Activated naive CD8-positive, alpha-beta T cell treated with anti-CD3 and anti-CD28 coated beads, Interleukin-2, amount 10 ng/mL, durations not matched to agents 7 days and 5 days (primary cell): ENCODE measurements around the gene KCNIP1. TPM values are rescaled to one million over a fixed set of nuclear protein-coding genes. Genes with fewer than 3 reads are reported as not detected.

Source experiments
- ATAC-seq: fragments of 150-1000 bp; cut with Tn5 transposase; one replicate; pipeline ENCODE4 v1.10.0; 2021; ENCODE audit warnings: low read depth, moderate library complexity
- POLR2A ChIA-PET: fragments of 350-600 bp; sonication (Branson Sonifier 250); formaldehyde crosslinking; loops from one replicate; lab custom pipeline; 2021; ENCODE audit warnings: antibody characterized with exemption; lab: Charles Lee
- DNase-seq: peaks from one replicate; pipeline ENCODE4 v3.0.0; 2021
- H3K27ac Mint-ChIP-seq: one replicate; pipeline ENCODE4 v1.8.0; 2022; ENCODE audit warnings: mild to moderate bottlenecking, mixed read lengths
- H3K27me3 Mint-ChIP-seq: one replicate; pipeline ENCODE4 v1.8.0; 2022; ENCODE audit warnings: mild to moderate bottlenecking, moderate library complexity, mixed read lengths
- H3K36me3 Mint-ChIP-seq: one replicate; pipeline ENCODE4 v1.8.0; 2021; ENCODE audit warnings: mild to moderate bottlenecking, mixed read lengths
- H3K4me1 Mint-ChIP-seq: one replicate; pipeline ENCODE4 v1.8.0; 2021; ENCODE audit warnings: mixed read lengths
- H3K4me3 Mint-ChIP-seq: one replicate; pipeline ENCODE4 v1.8.0; 2022; ENCODE audit warnings: mild to moderate bottlenecking, moderate library complexity, mixed read lengths
- H3K9me3 Mint-ChIP-seq: one replicate; pipeline ENCODE4 v1.8.0; 2021; ENCODE audit warnings: mixed read lengths
- total RNA-seq, 2 experiments: library from RNA; stranded (reverse); gene quantifications; one replicate each; pipeline ENCODE4 v1.2.3, GENCODE V29; 2021

The KCNIP1 gene
- total RNA-seq, 2 experiments from 2014 or later = not detected

DNA sequence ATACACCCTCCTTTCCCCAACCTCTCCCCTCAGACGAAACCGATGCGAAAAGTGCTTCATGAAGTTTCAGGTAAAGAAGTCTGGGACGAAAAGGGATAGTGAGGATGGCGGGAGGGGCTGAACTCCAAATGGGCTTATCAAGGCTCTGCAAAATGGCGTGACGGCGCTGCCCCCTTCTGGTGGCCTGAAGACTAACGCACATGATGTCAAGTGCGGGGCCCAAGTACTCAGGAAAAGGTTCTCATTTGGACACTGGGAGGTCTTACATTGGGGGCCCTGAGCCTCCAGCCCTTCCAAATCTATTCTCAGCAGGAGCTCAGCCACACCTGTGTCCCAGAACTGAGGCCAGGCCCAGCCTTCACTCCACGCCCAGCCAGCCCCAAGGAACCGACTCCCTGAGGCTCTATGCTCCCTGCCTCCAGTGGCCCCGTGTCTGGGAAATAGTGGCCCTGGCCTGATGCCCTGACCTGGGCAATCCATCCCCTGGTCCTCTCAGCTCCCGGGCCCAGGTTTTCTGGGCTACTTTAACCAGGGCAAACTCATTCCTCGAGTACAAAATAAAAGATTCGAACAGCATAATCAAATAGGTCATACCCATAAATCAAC lies 119.9 kb downstream of the KCNIP1 start:
- H3K4me1 Mint-ChIP-seq = peaks cover 2% of the 10 kb centered on the region
- ATAC-seq (no peak), DNase-seq (peak; percentile 49)
- H3K4me3 Mint-ChIP-seq = no peak overlapping the region
- no peak overlapping the region for H3K27ac Mint-ChIP-seq
- H3K27me3 Mint-ChIP-seq = peaks cover 9% of the 10 kb centered on the region
- H3K36me3 Mint-ChIP-seq = no peaks in the 10 kb centered on the region
- no peaks in the 10 kb centered on the region for H3K9me3 Mint-ChIP-seq
- POLR2A ChIA-PET = no interaction called here

- no peak overlapping the region for H3K4me3 Mint-ChIP-seq
- peaks cover 9% of the 10 kb centered on the region for H3K27me3 Mint-ChIP-seq
- H3K36me3 Mint-ChIP-seq = no peaks in the 10 kb centered on the region
- DNase-seq = no peak
- no peak overlapping the region for H3K27ac Mint-ChIP-seq
- POLR2A ChIA-PET = interaction anchor here (0.5 kb wide), 1 partner anchor 527 kb away, joined by 4 read pairs; no protein-coding TSS in a partner anchor
- ATAC-seq = no peak
- no peaks in the 10 kb centered on the region for H3K9me3 Mint-ChIP-seq
- H3K4me1 Mint-ChIP-seq = peaks cover 2% of the 10 kb centered on the region
These were observed 121.7 kb downstream of the KCNIP1 start for GRCh38 chr5:170625221-170626165.

- POLR2A ChIA-PET = no interaction called here
- peaks cover 9% of the 10 kb centered on the region for H3K27me3 Mint-ChIP-seq
- ATAC-seq = no peak
- peaks cover 3% of the 10 kb centered on the region for H3K4me1 Mint-ChIP-seq
- H3K4me3 Mint-ChIP-seq = no peak overlapping the region
- no peak for DNase-seq
- no peaks in the 10 kb centered on the region for H3K36me3 Mint-ChIP-seq
- H3K9me3 Mint-ChIP-seq = no peaks in the 10 kb centered on the region
- H3K27ac Mint-ChIP-seq = no peak overlapping the region
These were observed 122.8 kb downstream of the KCNIP1 start for GRCh38 chr5:170626507-170627150.

DNA sequence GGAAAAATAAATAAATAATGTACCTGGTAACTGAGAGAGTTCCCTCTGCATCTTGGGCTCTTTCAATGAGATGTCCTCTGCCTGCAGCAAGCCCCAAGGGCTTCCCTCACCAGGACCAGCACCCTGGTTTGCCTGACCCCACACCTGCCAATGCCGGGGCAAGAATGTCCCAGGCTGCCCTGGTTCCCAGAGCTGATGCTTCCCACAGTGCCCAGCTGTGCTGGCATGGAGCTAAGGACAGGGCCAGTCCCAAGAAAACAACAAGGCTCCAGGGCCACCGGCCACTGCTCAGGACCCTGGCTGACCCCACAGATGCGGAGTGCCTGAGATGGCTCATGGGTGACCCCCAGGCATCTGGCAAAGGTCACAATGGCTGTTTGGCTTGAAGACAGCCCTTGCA lies 123.5 kb downstream of the KCNIP1 start:
- Mint-ChIP-seq H3K27ac (no peak overlapping the region), H3K27me3 (peaks cover 9% of the 10 kb centered on the region), H3K9me3 (no peaks in the 10 kb centered on the region), H3K36me3 (no peaks in the 10 kb centered on the region), H3K4me3 (no peak overlapping the region), H3K4me1 (peaks cover 3% of the 10 kb centered on the region)
- ATAC-seq (no peak), DNase-seq (no peak)
- POLR2A ChIA-PET = no interaction called here

DNA sequence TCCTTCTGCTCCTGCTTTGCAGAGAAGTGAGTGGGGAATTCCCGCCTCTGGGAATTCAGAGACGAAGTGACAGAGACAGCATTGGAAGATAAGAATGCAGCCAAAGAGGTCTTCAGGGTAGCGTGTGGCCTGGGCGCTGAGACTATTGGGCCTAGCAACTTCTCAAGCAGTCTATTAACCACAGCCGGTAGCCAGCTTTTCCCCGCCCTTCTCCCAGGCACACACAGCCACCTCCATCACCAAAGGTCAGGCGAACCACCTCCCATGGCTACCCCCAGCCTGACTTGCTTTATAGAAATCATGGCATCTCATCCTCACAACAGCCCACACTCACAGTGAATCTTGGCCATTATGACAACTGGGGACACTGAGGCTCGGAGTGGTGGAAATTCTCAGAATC lies 124.2 kb downstream of the KCNIP1 start:
- H3K27ac Mint-ChIP-seq = no peak overlapping the region
- no peak overlapping the region for H3K4me3 Mint-ChIP-seq
- peaks cover 10% of the 10 kb centered on the region for H3K27me3 Mint-ChIP-seq
- H3K4me1 Mint-ChIP-seq = peaks cover 6% of the 10 kb centered on the region
- no peak for DNase-seq
- ATAC-seq = no peak
- POLR2A ChIA-PET = no interaction called here
- no peaks in the 10 kb centered on the region for H3K36me3 Mint-ChIP-seq
- no peaks in the 10 kb centered on the region for H3K9me3 Mint-ChIP-seq

DNA sequence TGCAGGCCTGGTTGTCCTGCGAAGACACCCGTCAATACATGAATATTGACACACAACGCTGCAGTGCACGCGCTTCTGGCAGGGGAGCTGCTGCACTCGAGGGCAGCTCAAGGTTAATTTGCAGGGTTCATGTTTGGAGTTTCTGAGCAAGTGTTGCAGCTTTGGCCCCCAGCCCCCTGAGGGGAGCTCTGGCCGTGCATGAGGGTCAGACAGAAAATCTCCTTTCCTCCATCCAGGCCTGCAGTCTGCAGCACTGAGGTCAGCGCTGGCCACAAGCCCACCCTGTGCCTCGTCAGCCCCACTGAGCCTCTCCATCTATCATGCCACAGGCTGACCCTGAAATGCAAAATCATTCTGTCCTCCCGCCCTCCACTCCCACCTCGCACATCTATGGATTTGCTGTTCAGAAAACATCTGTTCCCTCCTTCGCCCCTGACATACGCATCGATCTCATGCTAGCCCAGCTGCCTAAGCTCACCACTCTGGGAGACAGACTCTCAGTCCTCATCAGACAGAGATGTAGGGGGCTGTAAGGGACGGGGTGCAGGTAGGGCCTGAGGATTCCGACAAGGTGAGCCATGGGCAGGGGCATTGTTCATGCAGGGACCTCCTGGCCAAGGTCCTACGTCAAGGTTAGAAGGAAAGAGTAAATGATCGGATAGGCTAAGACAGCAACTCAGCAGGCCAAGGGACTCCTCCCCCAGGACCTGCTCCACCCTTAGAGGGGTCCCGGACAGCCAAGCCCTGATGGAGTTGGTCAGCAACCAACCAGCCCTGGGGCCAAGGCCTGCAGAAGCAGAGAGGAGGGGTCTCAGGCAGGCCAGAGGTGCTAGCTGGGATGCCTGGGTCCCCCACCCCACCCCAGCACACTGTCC lies 125.1 kb downstream of the KCNIP1 start:
- no peak overlapping the region for H3K27ac Mint-ChIP-seq
- peaks cover 13% of the 10 kb centered on the region for H3K4me1 Mint-ChIP-seq
- POLR2A ChIA-PET = no interaction called here
- H3K9me3 Mint-ChIP-seq = no peaks in the 10 kb centered on the region
- no peaks in the 10 kb centered on the region for H3K36me3 Mint-ChIP-seq
- ATAC-seq (no peak), DNase-seq (no peak)
- H3K27me3 Mint-ChIP-seq = peaks cover 9% of the 10 kb centered on the region
- H3K4me3 Mint-ChIP-seq = no peak overlapping the region

GRCh38 chr5:170629566-170630175 lies 125.9 kb downstream of the KCNIP1 start:
- Mint-ChIP-seq H3K27ac (no peak overlapping the region), H3K27me3 (peaks cover 11% of the 10 kb centered on the region), H3K4me3 (no peak overlapping the region), H3K9me3 (no peaks in the 10 kb centered on the region), H3K4me1 (peaks cover 12% of the 10 kb centered on the region), H3K36me3 (no peaks in the 10 kb centered on the region)
- POLR2A ChIA-PET = no interaction called here
- DNase-seq = no peak
- ATAC-seq = no peak

GRCh38 chr5:170630226-170630625 lies 126.4 kb downstream of the KCNIP1 start:
- no peak overlapping the region for H3K27ac Mint-ChIP-seq
- no peaks in the 10 kb centered on the region for H3K9me3 Mint-ChIP-seq
- POLR2A ChIA-PET = no interaction called here
- ATAC-seq = no peak
- peaks cover 9% of the 10 kb centered on the region for H3K27me3 Mint-ChIP-seq
- no peak for DNase-seq
- H3K36me3 Mint-ChIP-seq = no peaks in the 10 kb centered on the region
- H3K4me1 Mint-ChIP-seq = peaks cover 12% of the 10 kb centered on the region
- H3K4me3 Mint-ChIP-seq = no peak overlapping the region

DNA sequence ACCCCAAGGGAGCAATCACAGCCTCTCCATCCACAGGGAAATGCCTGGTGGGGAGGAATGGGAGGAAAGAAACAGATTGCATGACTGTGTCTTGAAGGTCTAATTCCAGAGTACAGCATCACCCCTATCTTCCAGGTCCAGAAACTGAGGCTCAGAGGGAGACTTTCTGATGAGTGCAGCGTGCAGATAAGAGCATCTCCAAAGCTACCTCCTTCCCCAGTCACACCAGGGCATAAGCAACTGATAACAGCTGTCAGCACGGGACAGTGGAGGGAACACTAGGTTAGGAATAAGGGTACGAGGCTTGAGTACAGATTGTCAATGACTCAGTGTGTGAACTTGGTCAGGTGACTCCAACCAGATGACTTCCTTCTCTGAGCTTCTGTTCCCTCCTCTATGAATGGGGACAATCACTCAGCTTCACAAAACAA lies 126.9 kb downstream of the KCNIP1 start:
- ATAC-seq (no peak), DNase-seq (no peak)
- H3K4me3 Mint-ChIP-seq = no peak overlapping the region
- H3K4me1 Mint-ChIP-seq = peaks cover 12% of the 10 kb centered on the region
- H3K9me3 Mint-ChIP-seq = no peaks in the 10 kb centered on the region
- POLR2A ChIA-PET = no interaction called here
- H3K27me3 Mint-ChIP-seq = peaks cover 9% of the 10 kb centered on the region
- no peaks in the 10 kb centered on the region for H3K36me3 Mint-ChIP-seq
- H3K27ac Mint-ChIP-seq = no peak overlapping the region

DNA sequence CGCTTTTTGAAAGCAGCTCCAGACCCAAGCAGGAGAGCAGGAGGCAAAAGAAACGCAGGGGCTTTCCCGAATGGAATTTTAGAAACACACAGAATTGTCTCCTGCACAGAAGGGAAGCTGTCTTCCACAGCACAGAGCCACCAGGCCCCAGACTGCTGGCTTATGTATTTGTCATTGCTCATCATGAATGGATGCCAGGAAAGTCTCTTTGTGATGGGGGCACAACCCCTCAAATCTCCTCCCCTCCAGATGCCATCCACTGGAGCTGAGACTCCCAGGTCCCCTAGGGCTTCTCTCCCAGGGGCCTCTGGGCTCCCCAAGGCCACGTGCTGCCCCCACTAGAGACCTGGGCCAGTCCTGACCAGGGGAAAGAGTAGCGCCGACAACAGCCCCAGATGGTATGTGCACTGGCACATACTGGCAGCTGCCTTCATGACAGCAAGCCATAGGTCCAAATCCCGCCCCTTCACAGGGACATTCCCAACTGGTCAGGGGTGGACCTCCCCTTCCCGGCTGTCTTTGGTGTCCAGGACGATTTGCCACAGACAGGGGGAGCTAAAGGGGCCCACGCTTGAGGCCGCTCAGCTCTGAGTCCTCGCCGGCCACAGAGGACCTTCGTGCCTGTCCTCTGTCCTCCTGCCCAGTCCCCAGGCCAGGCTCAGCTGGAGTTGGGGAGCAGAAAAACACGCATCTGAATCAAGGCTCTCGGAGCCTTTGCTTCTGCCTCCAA lies 127.8 kb downstream of the KCNIP1 start:
- Mint-ChIP-seq H3K36me3 (no peaks in the 10 kb centered on the region), H3K27ac (no peak overlapping the region), H3K9me3 (no peaks in the 10 kb centered on the region)

GRCh38 chr5:170632266-170632984 lies 128.6 kb downstream of the KCNIP1 start:
- H3K27ac Mint-ChIP-seq = no peak overlapping the region
- no peaks in the 10 kb centered on the region for H3K9me3 Mint-ChIP-seq
- peaks cover 9% of the 10 kb centered on the region for H3K27me3 Mint-ChIP-seq
- peaks cover 12% of the 10 kb centered on the region for H3K4me1 Mint-ChIP-seq
- POLR2A ChIA-PET = no interaction called here
- no peak for ATAC-seq
- H3K4me3 Mint-ChIP-seq = no peak overlapping the region
- H3K36me3 Mint-ChIP-seq = no peaks in the 10 kb centered on the region
- DNase-seq = no peak

More for the DNA sequence above, 127.8 kb downstream of the KCNIP1 start:
- no peak for ATAC-seq
- peaks cover 9% of the 10 kb centered on the region for H3K27me3 Mint-ChIP-seq
- DNase-seq = no peak
- peaks cover 12% of the 10 kb centered on the region for H3K4me1 Mint-ChIP-seq
- POLR2A ChIA-PET = no interaction called here
- no peak overlapping the region for H3K4me3 Mint-ChIP-seq

DNA sequence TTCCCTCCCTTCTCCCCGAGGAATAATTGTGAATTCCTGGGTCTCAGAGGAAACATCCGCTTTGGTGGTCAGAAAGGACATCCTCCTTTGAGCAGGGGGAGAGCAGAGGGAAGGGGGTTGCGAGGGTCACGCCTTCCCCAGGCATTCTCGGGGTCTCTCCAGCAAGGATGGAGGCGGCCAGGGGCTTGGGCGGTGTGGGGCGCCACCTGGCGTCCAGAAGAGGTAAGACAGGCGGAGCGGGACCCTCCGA lies 129.1 kb downstream of the KCNIP1 start:
- H3K27me3 Mint-ChIP-seq = peaks cover 9% of the 10 kb centered on the region
- DNase-seq (peak; percentile 69), ATAC-seq (peak; percentile 60)
- POLR2A ChIA-PET = no interaction called here
- H3K4me1 Mint-ChIP-seq = peaks cover 12% of the 10 kb centered on the region
- no peaks in the 10 kb centered on the region for H3K9me3 Mint-ChIP-seq
- no peaks in the 10 kb centered on the region for H3K36me3 Mint-ChIP-seq
- H3K4me3 Mint-ChIP-seq = peak overlapping the region; percentile 41
- H3K27ac Mint-ChIP-seq = no peak overlapping the region
